Heart left ventricle (tissue), 13 donors: ENCODE results near the gene HIBADH.

Source experiments
- CTCF ChIP-seq, 12 donors: fragments of 200-600 bp; sonication (generic) in 4 of 12; IDR thresholded peaks; one replicate each; pipeline versions ENCODE4 v1.5.0 to v1.8.0; 2018 to 2022; ENCODE audit warnings: antibody characterized with exemption in 12 of 12, mild to moderate bottlenecking in 5 of 12
- POLR2A ChIP-seq, 2 donors: fragments of 450-650 bp; IDR thresholded peaks; one replicate each; pipeline ENCODE4 v1.6.1; 2017; ENCODE audit warnings: antibody characterized with exemption in 2 of 2, mild to moderate bottlenecking in 2 of 2, moderate library complexity in 2 of 2
- donor health status: ischemic (EF 13 %, LVEDD 7.1; RV severe dilation, severe dysfunction).
- donor health status: DM: no; HTN: yes; CAD: no.
- donor health status: DM: no; HTN: no; CAD: no.
- donor health status: ischemic (EF 25% LVEDD 6.9; RV normal size, moderate dysfunction).
- donor health status: ischemic (EF 25% LVEDD 5.7; RV mildly dilated, moderate dysfunction).
- donor health status: ischemic (EF 35%, LVEDD 5.7; RV mildly dilated, moderate dysfunction).
- donor health status: nonischemic (EF 11% LVEDD 7.7; RV severe dilation, severe dysfunction).
- donor health status: DM: yes; HTN: yes; CAD: no.
- donor health status: PGD.
- donor health status: ischemic (EF 29% LVEDD 5.4; RV normal size, mild dysfunction).
- donor health status: nonischemic (EF 23%, LVEDD 6.1; RV moderate dilation, normal function).

- TF ChIP-seq CTCF (IDR thresholded peaks at IDR 0.05): no peak
- TF ChIP-seq POLR2A (IDR thresholded peaks at IDR 0.05): no peak
Measured at GRCh38 chr7:27697861-27698430, 35.3 kb upstream of the HIBADH start.
